Adrenal gland (tissue), 12 donors: ENCODE measurements around the gene ZNF282. TPM values are rescaled to one million over a fixed set of nuclear protein-coding genes. Genes with fewer than 3 reads are reported as not detected.

ENCODE experiments used
- DNase-seq, 7 donors: peaks; one replicate each; pipeline ENCODE4 v3.0.0-alpha.2; 2019 to 2020
- H3K27ac ChIP-seq, 5 donors: fragments of 200-600 bp; sonication (generic) in 4 of 5; 1 replicate in 3 of 5; 2 replicates in 2 of 5; pipeline versions ENCODE4 v1.5.1 to v1.8.0; 2016 to 2020; ENCODE audit warnings: mild to moderate bottlenecking in 1 of 5
- H3K27me3 ChIP-seq: fragments of 200-600 bp; 2 replicates; pipeline ENCODE4 v1.8.0; 2021
- H3K36me3 ChIP-seq, 2 donors: fragments of 200-600 bp; replicated peaks in 1 of 2; 1 replicate in 1 of 2; 2 replicates in 1 of 2; pipeline versions ENCODE4 v1.5.1 to v1.8.0; 2018 to 2022
- H3K4me1 ChIP-seq, 2 donors: fragments of 200-600 bp; replicated peaks in 1 of 2; 1 replicate in 1 of 2; 2 replicates in 1 of 2; pipeline versions ENCODE4 v1.5.1 to v1.8.0; 2018 to 2021
- H3K4me3 ChIP-seq, 4 donors: fragments of 200-600 bp; sonication (generic) in 3 of 4; one replicate each; pipeline ENCODE4 v1.5.1; 2016 to 2018
- H3K9me3 ChIP-seq, 3 donors: fragments of 200-600 bp; sonication (generic) in 1 of 3; replicated peaks in 1 of 3; 1 replicate in 2 of 3; 2 replicates in 1 of 3; pipeline versions ENCODE4 v1.5.1 to v1.8.0; 2016 to 2021
- CTCF ChIP-seq, 6 experiments: fragments of 450-650 bp in 4 of 6; fragments of 200-600 bp in 2 of 6; sonication (generic) in 1 of 6; IDR thresholded peaks; 1 replicate in 5 of 6; 2 replicates in 1 of 6; pipeline versions ENCODE4 v1.5.1 to v1.8.0; 2016 to 2021; ENCODE audit warnings: antibody characterized with exemption in 6 of 6, mild to moderate bottlenecking in 2 of 6, moderate library complexity in 1 of 6
- POLR2A ChIP-seq, 2 donors: fragments of 450-650 bp; IDR thresholded peaks; one replicate each; pipeline ENCODE4 v1.6.1; 2017; ENCODE audit warnings: antibody characterized with exemption in 2 of 2, mild to moderate bottlenecking in 2 of 2, moderate library complexity in 1 of 2
- WGBS, 4 donors: extraction: QIAGEN DNeasy Blood & Tissue Kit in 2 of 4; methylation state at CpG; one replicate each; pipeline versions ENCODE4 v1.1.5 to v1.1.7; 2013 to 2017; 5-methylcytosine and 5-hydroxymethylcytosine counted together
- intact Hi-C, 2 donors: fragments of 100-400 bp; cut with DNase I; formaldehyde crosslinking; loops; one replicate each; pipeline versions ENCODE4 v1.14.1 to v1.15.0; 2022 to 2023
- polyA plus RNA-seq, 3 donors: library from polyadenylated mRNA; stranded (reverse); fragments of 200-250 nt in 2 of 3; fragments of 350-450 nt in 1 of 3; fragmentation: Illumina TruSeq in 1 of 3; extraction: RNeasy Lipid Tissue Mini Kit (QIAGEN cat#74804) in 1 of 3; gene quantifications; one replicate each; pipeline ENCODE4 v1.2.3, GENCODE V29; 2013 to 2014
- total RNA-seq, 9 donors: library from RNA; depleted of rRNA in 4 of 9; stranded (reverse); fragments of >200 nt in 4 of 9; fragments of 120-200 nt in 1 of 9; fragmentation: NEBNext Ultra II Directional in 1 of 9; extraction: Animal tissue kit (Norgen Biotek cat#: 25700) in 1 of 9; gene quantifications; one replicate each; pipeline versions ENCODE4 v1.1.0 to v1.2.4, GENCODE V29; 2013 to 2023
- donor health status: healthy with polysubstance abuse.
- donor health status: Bipolar disorder and iron deficiency.
- donor health status: DM: yes; HTN: yes; CAD: no.
- donor health status: DM: no; HTN: no; CAD: no.
- donor health status: DM: no; HTN: no; CAD: no.
- donor health status: DM: yes; HTN: yes; CAD: no.

Gene ZNF282
- total and polyA plus RNA-seq, 12 donors = 3.6 to 33.8 (median 16.0) TPM

DNA sequence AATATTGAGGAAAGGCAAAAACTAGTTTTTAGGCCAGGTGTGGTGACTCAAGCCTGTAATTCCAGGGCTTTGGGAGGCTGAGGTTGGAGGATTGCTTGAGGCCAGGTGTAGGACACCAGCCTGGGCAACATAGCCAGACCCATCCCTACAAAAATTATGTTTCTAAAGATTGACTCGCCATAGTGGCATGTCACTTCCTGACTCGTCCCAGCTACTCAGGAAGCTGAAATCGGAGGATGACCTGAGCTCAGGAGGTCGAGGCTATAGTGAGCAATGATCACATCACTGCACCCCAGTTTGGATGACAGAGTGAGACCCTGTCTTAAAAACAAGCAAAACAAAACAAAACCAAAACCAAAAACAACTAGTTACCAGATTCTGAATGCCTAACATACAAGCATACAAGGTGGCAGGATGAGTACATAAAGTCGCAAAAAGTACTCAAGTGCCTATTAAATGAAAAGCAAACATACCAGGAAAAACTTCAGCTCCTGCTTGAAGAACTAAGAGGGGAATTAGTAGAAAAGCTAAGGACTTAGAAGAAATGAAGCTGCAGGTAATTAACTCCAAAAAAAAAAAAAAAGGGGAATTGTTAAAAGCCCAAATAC, 34.0 kb upstream of the ZNF282 start:
- 53 to 70% (median 63%) methylated on average over 5 of the region's 5 CpGs for WGBS, 4 donors

GRCh38 chr7:149166142-149166541, 29.2 kb upstream of the ZNF282 start:
- Histone ChIP-seq H3K9me3 (no peaks in the 10 kb centered on the region), H3K27me3 (no peaks in the 10 kb centered on the region), H3K4me3 (no peak overlapping the region), H3K4me1 (peaks cover 0 to 2% of the 10 kb centered on the region in 2 donors), H3K36me3 (peaks cover 0 to 55% of the 10 kb centered on the region in 2 donors), H3K27ac (no peak overlapping the region)
- 72 to 86% (median 78%) methylated on average over 1 of the region's 1 CpG for WGBS, 4 donors
- no peak for DNase-seq
- TF ChIP-seq POLR2A (IDR thresholded peaks at IDR 0.05) (no peak), CTCF (IDR thresholded peaks at IDR 0.05) (no peak)
- intact Hi-C loops = no loop called here

More for the DNA sequence above, 34.0 kb upstream of the ZNF282 start:
- H3K36me3 ChIP-seq = peaks cover 0 to 18% of the 10 kb centered on the region in 2 donors
- no peak overlapping the region for H3K4me3 ChIP-seq
- intact Hi-C loops = no loop called here
- H3K27ac ChIP-seq = no peak overlapping the region
- TF ChIP-seq POLR2A (IDR thresholded peaks at IDR 0.05) (no peak), CTCF (IDR thresholded peaks at IDR 0.05) (no peak)
- peaks cover 0 to 4% of the 10 kb centered on the region in 2 donors for H3K4me1 ChIP-seq
- H3K9me3 ChIP-seq = no peaks in the 10 kb centered on the region
- no peak for DNase-seq
- H3K27me3 ChIP-seq = no peaks in the 10 kb centered on the region

DNA sequence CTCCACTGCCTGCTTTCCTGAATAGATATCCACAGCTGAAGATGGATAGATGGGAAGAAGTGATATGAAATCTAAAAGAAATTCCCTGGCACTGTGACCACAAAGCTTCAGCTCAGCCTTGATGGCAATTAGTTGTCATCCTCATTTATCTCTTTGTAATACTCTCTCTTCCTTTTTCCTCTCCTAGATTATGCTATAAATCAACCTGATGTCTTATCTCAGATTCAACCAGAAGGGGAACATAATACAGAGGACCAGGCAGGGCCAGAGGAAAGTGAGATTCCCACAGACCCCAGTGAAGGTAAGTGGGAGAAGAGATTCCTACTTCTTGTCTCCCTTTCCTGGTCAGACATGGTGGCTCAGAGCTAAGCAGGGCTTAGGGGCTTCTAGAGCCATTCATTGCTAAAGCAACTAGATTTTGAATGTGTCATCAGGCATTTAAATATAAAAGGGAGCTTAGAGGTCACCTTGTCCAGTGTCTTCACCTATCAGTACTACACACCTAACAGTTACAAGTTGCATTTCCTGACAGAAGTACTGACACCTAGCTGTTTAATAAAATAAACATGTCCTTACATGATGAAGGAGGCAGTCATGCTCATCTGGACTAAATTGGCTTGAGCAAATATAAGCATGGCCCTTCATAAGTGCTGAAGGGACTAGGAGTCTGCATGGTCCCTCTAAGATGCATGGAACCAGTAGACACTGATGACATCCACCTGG, 28.6 kb upstream of the ZNF282 start:
- intact Hi-C loops = no loop called here
- Histone ChIP-seq H3K9me3 (no peaks in the 10 kb centered on the region), H3K36me3 (peaks cover 0 to 61% of the 10 kb centered on the region in 2 donors), H3K27me3 (no peaks in the 10 kb centered on the region), H3K4me1 (no peaks in the 10 kb centered on the region), H3K4me3 (no peak overlapping the region), H3K27ac (no peak overlapping the region)
- DNase-seq = no peak
- TF ChIP-seq CTCF (IDR thresholded peaks at IDR 0.05) (no peak), POLR2A (IDR thresholded peaks at IDR 0.05) (no peak)

- Histone ChIP-seq H3K4me1 (no peaks in the 10 kb centered on the region), H3K4me3 (no peak overlapping the region), H3K36me3 (peaks cover 0 to 67% of the 10 kb centered on the region in 2 donors), H3K27me3 (no peaks in the 10 kb centered on the region), H3K9me3 (no peaks in the 10 kb centered on the region), H3K27ac (no peak overlapping the region)
- TF ChIP-seq CTCF (IDR thresholded peaks at IDR 0.05) (no peak), POLR2A (IDR thresholded peaks at IDR 0.05) (no peak)
- WGBS, 4 donors = 77 to 92% (median 84%) methylated on average over 8 to 9 of the region's 9 CpGs
- intact Hi-C loops = no loop called here
- DNase-seq = no peak
Observed at GRCh38 chr7:149171892-149172533, 23.3 kb upstream of the ZNF282 start.
